SJSA1 (cell line): Measurements from ENCODE around the gene LARP7. TPM values are rescaled to one million over a fixed set of nuclear protein-coding genes. Genes with fewer than 3 reads are reported as not detected.
A peak's percentile ranks its signal among the peaks of the same experiment; 100 is the strongest.
"Not testable (repeated sequence)": the region's sequence is repeated elsewhere in the genome, so short reads cannot be mapped to it uniquely, and the experiment has no call there.

Source experiments
- DNase-seq, 2 experiments: peaks; one replicate each; pipeline ENCODE4 v3.0.0-alpha.2; 2015 to 2020; ENCODE audit warnings: low spot score in 2 of 2, low read depth in 1 of 2
- H3K27ac ChIP-seq: fragments of 250-450 bp; sonication (Bioruptor Pico); 2 replicates; pipeline ENCODE4 v1.5.1; 2020; ENCODE audit warnings: mild to moderate bottlenecking, moderate library complexity
- H3K27me3 ChIP-seq: fragments of 250-450 bp; sonication (Bioruptor Pico); replicated peaks from 2 replicates; pipeline ENCODE4 v1.5.1; 2020; ENCODE audit warnings: mild to moderate bottlenecking, moderate library complexity
- H3K36me3 ChIP-seq: fragments of 250-450 bp; sonication (Bioruptor Pico); 2 replicates; pipeline ENCODE4 v1.5.1; 2020; ENCODE audit warnings: mild to moderate bottlenecking
- H3K4me1 ChIP-seq: fragments of 250-450 bp; sonication (Bioruptor Pico); replicated peaks from 2 replicates; pipeline ENCODE4 v1.6.1; 2021; ENCODE audit warnings: mild to moderate bottlenecking
- H3K4me3 ChIP-seq: fragments of 250-450 bp; sonication (Bioruptor Pico); 2 replicates; pipeline ENCODE4 v1.5.1; 2020; ENCODE audit warnings: mild to moderate bottlenecking
- H3K9me3 ChIP-seq: fragments of 250-450 bp; sonication (Bioruptor Pico); replicated peaks from 2 replicates; pipeline ENCODE4 v1.5.1; 2020; ENCODE audit warnings: mild to moderate bottlenecking
- total RNA-seq: library from RNA; depleted of rRNA; stranded (reverse); fragments of >200 nt; shearing (Covaris generic); gene quantifications from 2 replicates; pipeline ENCODE4 v1.2.3, GENCODE V29; 2014; rRNA removed

The LARP7 gene
- total RNA-seq, result 42.5 and 50.0 TPM in 2 replicates

GRCh38 chr4:112636688-112637551 is at the start of gene LARP7, which contains the start of gene ZGRF1:
TSS of gene LARP7 (plus strand) at chr4:112637143. CDS start at chr4:112644670, 7,527 bp downstream.
TSS of gene ZGRF1 (minus strand) at chr4:112636909. CDS start at chr4:112633176, 3,733 bp downstream.
- Histone ChIP-seq H3K4me1 (peaks cover 14% of the 10 kb centered on the region), H3K27me3 (no peaks in the 10 kb centered on the region), H3K9me3 (no peaks in the 10 kb centered on the region), H3K27ac (peak within 1 kb of the TSS; percentile 91), H3K36me3 (peaks cover 21% of the 10 kb centered on the region), H3K4me3 (peak within 1 kb of the TSS; percentile 54)
- peak; percentile 99 for DNase-seq

- no peak overlapping the region for H3K4me3 ChIP-seq
- peak in 1 of 2 experiments; percentile 12 for DNase-seq
- no peaks in the 10 kb centered on the region for H3K9me3 ChIP-seq
- no peaks in the 10 kb centered on the region for H3K27me3 ChIP-seq
- H3K36me3 ChIP-seq, result peaks cover 4% of the 10 kb centered on the region; the same call in 1 of the 2 replicates
- H3K4me1 ChIP-seq, result peaks cover 8% of the 10 kb centered on the region; the same call in 1 of the 2 replicates
- no peak overlapping the region for H3K27ac ChIP-seq
Observed at GRCh38 chr4:112589206-112589605, 47.7 kb upstream of the LARP7 start.

GRCh38 chr4:112591593-112591992 is 45.4 kb upstream of the LARP7 start:
- no peak for DNase-seq
- H3K4me3 ChIP-seq, result no peak overlapping the region
- H3K36me3 ChIP-seq, result peaks cover 4% of the 10 kb centered on the region; the same call in 1 of the 2 replicates
- H3K27me3 ChIP-seq, result no peaks in the 10 kb centered on the region
- H3K27ac ChIP-seq, result no peak overlapping the region
- H3K4me1 ChIP-seq, result peaks cover 8% of the 10 kb centered on the region; the same call in 1 of the 2 replicates
- no peaks in the 10 kb centered on the region for H3K9me3 ChIP-seq

GRCh38 chr4:112592717-112593116 is 44.2 kb upstream of the LARP7 start:
- no peaks in the 10 kb centered on the region for H3K27me3 ChIP-seq
- no peaks in the 10 kb centered on the region for H3K9me3 ChIP-seq
- DNase-seq, result no peak
- no peak overlapping the region for H3K4me3 ChIP-seq
- no peaks in the 10 kb centered on the region for H3K36me3 ChIP-seq
- H3K4me1 ChIP-seq, result peaks cover 8% of the 10 kb centered on the region; the same call in 1 of the 2 replicates
- H3K27ac ChIP-seq, result no peak overlapping the region

- H3K9me3 ChIP-seq, result no peaks in the 10 kb centered on the region
- H3K27ac ChIP-seq, result no peak overlapping the region
- no peaks in the 10 kb centered on the region for H3K27me3 ChIP-seq
- H3K4me3 ChIP-seq, result no peak overlapping the region
- DNase-seq, result no peak
- no peaks in the 10 kb centered on the region for H3K36me3 ChIP-seq
- peaks cover 8% of the 10 kb centered on the region; the same call in 1 of the 2 replicates for H3K4me1 ChIP-seq
Observed at GRCh38 chr4:112593438-112594133, 43.4 kb upstream of the LARP7 start.

GRCh38 chr4:112594993-112595392 is 42.0 kb upstream of the LARP7 start:
- no peaks in the 10 kb centered on the region for H3K9me3 ChIP-seq
- no peaks in the 10 kb centered on the region for H3K27me3 ChIP-seq
- no peaks in the 10 kb centered on the region for H3K4me1 ChIP-seq
- H3K36me3 ChIP-seq, result no peaks in the 10 kb centered on the region
- H3K27ac ChIP-seq, result no peak overlapping the region
- DNase-seq, result no peak
- H3K4me3 ChIP-seq, result no peak overlapping the region

GRCh38 chr4:112604589-112604988 is 32.4 kb upstream of the LARP7 start:
- Histone ChIP-seq H3K4me3 (no peak overlapping the region), H3K27ac (no peak overlapping the region), H3K36me3 (peaks cover 12% of the 10 kb centered on the region), H3K9me3 (no peaks in the 10 kb centered on the region), H3K4me1 (no peaks in the 10 kb centered on the region), H3K27me3 (no peaks in the 10 kb centered on the region)
- peak in 1 of 2 experiments; percentile 30 for DNase-seq

GRCh38 chr4:112612814-112613213 is 24.1 kb upstream of the LARP7 start:
- peaks cover 14% of the 10 kb centered on the region for H3K36me3 ChIP-seq
- not testable (repeated sequence) for H3K27ac ChIP-seq, H3K9me3 ChIP-seq, DNase-seq, H3K4me1 ChIP-seq, H3K4me3 ChIP-seq, H3K27me3 ChIP-seq

GRCh38 chr4:112616984-112617383 is 20.0 kb upstream of the LARP7 start:
- no peak for DNase-seq
- no peak overlapping the region for H3K27ac ChIP-seq
- H3K9me3 ChIP-seq, result no peaks in the 10 kb centered on the region
- H3K27me3 ChIP-seq, result no peaks in the 10 kb centered on the region
- H3K36me3 ChIP-seq, result peaks cover 32% of the 10 kb centered on the region
- no peak overlapping the region for H3K4me3 ChIP-seq
- no peaks in the 10 kb centered on the region for H3K4me1 ChIP-seq

- no peaks in the 10 kb centered on the region for H3K9me3 ChIP-seq
- DNase-seq, result no peak
- peaks cover 19% of the 10 kb centered on the region for H3K36me3 ChIP-seq
- H3K27me3 ChIP-seq, result no peaks in the 10 kb centered on the region
- H3K4me1 ChIP-seq, result no peaks in the 10 kb centered on the region
- no peak overlapping the region for H3K27ac ChIP-seq
- no peak overlapping the region for H3K4me3 ChIP-seq
Observed at GRCh38 chr4:112626228-112626627, 10.7 kb upstream of the LARP7 start.

GRCh38 chr4:112633477-112634235 is 3.3 kb upstream of the LARP7 start:
- Histone ChIP-seq H3K4me3 (no peak overlapping the region), H3K27ac (no peak overlapping the region), H3K36me3 (peaks cover 21% of the 10 kb centered on the region), H3K27me3 (no peaks in the 10 kb centered on the region), H3K4me1 (peaks cover 14% of the 10 kb centered on the region), H3K9me3 (no peaks in the 10 kb centered on the region)
- DNase-seq, result peak in 1 of 2 experiments; percentile 35

- H3K9me3 ChIP-seq, result no peaks in the 10 kb centered on the region
- peak overlapping the region; percentile 54 for H3K4me3 ChIP-seq
- peaks cover 16% of the 10 kb centered on the region for H3K36me3 ChIP-seq
- no peak for DNase-seq
- H3K4me1 ChIP-seq, result peaks cover 14% of the 10 kb centered on the region
- H3K27me3 ChIP-seq, result no peaks in the 10 kb centered on the region
- peak overlapping the region; percentile 91 for H3K27ac ChIP-seq
Observed at GRCh38 chr4:112637552-112637866, 566 bp downstream of the LARP7 start.

GRCh38 chr4:112642526-112642925 is 5.6 kb downstream of the LARP7 start:
- peaks cover 9% of the 10 kb centered on the region for H3K4me1 ChIP-seq
- no peak overlapping the region for H3K4me3 ChIP-seq
- H3K9me3 ChIP-seq, result no peaks in the 10 kb centered on the region
- peaks cover 32% of the 10 kb centered on the region for H3K36me3 ChIP-seq
- no peaks in the 10 kb centered on the region for H3K27me3 ChIP-seq
- no peak overlapping the region for H3K27ac ChIP-seq
- DNase-seq, result no peak
